ENCODE measurements around the gene CENPT. TPM values are rescaled to one million over a fixed set of nuclear protein-coding genes. Genes with fewer than 3 reads are reported as not detected.

The CENPT gene
- total RNA-seq, 1 donor from 2014 or later = 36.2 TPM

- Histone ChIP-seq H3K4me2 (no peak overlapping the region), H3K79me2 (ENCODE audit: low read depth) (peaks cover 46% of the 10 kb centered on the region), H3K9me3 (ENCODE audit: low read depth) (no peaks in the 10 kb centered on the region), H2AFZ (replicated peaks) (no peak overlapping the region), H3K4me1 (peaks cover 9% of the 10 kb centered on the region), H3F3A (ENCODE audit: low read depth) (peaks cover 32% of the 10 kb centered on the region), H3K36me3 (no peaks in the 10 kb centered on the region), H4K20me1 (ENCODE audit: low read depth) (peaks cover 14% of the 10 kb centered on the region), H3K27ac (peak overlapping the region; percentile 11), H3K4me3 (no peak overlapping the region), H3K27me3 (no peaks in the 10 kb centered on the region), H3K9ac (no peak overlapping the region)
- H3K27ac Mint-ChIP-seq = no peak overlapping the region
- no peaks in the 10 kb centered on the region for H3K9me3 Mint-ChIP-seq
- H3K36me3 Mint-ChIP-seq = peaks cover 11% of the 10 kb centered on the region
- peaks cover 18% of the 10 kb centered on the region for H3K4me1 Mint-ChIP-seq
- TF ChIP-seq EZH2 (IDR thresholded peaks at IDR 0.05) (no peak), EZH2phosphoT487 (IDR thresholded peaks at IDR 0.05) (no peak)
- TF ChIP-seq, protein P1, sequence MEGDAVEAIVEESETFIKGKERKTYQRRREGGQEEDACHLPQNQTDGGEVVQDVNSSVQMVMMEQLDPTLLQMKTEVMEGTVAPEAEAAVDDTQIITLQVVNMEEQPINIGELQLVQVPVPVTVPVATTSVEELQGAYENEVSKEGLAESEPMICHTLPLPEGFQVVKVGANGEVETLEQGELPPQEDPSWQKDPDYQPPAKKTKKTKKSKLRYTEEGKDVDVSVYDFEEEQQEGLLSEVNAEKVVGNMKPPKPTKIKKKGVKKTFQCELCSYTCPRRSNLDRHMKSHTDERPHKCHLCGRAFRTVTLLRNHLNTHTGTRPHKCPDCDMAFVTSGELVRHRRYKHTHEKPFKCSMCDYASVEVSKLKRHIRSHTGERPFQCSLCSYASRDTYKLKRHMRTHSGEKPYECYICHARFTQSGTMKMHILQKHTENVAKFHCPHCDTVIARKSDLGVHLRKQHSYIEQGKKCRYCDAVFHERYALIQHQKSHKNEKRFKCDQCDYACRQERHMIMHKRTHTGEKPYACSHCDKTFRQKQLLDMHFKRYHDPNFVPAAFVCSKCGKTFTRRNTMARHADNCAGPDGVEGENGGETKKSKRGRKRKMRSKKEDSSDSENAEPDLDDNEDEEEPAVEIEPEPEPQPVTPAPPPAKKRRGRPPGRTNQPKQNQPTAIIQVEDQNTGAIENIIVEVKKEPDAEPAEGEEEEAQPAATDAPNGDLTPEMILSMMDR (IDR thresholded peaks at IDR 0.05) = no peak
- no peak for DNase-seq (ENCODE audit: low spot score)
- H3K4me3 Mint-ChIP-seq = no peak overlapping the region
- peaks cover 5% of the 10 kb centered on the region for H3K27me3 Mint-ChIP-seq (ENCODE audit: insufficient read depth, low read depth)
Measured at GRCh38 chr16:67871256-67871655, 23.8 kb upstream of the CENPT start.

DNA sequence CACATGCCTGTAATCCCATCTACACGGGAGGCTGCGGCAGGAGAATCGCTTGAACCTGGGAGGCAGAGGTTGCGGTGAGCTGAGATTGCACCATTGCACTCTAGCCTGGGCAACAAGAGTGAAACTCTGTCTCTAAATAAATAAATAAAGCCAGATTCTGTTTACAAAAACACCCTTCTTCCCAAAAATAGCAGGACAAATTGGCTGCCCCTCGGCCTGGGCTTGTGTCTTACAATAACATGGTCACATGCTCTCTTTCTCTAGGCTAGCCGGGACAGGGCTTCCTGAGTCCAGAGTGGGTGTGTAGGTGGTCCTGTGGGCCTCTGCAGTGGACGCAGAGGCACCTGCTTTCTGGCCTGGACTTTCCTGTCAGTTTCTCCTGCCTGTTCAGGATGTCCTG is 22.2 kb upstream of the CENPT start:
- Mint-ChIP-seq H3K27me3 (ENCODE audit: insufficient read depth, low read depth) (peaks cover 7% of the 10 kb centered on the region), H3K36me3 (peaks cover 12% of the 10 kb centered on the region), H3K9me3 (no peaks in the 10 kb centered on the region), H3K27ac (no peak overlapping the region), H3K4me1 (peaks cover 16% of the 10 kb centered on the region), H3K4me3 (no peak overlapping the region)
- no peaks in the 10 kb centered on the region for H3K36me3 ChIP-seq
- peaks cover 46% of the 10 kb centered on the region for H3K79me2 ChIP-seq (ENCODE audit: low read depth)
- no peak overlapping the region for H2AFZ ChIP-seq (replicated peaks)
- H3K27me3 ChIP-seq = no peaks in the 10 kb centered on the region
- peaks cover 24% of the 10 kb centered on the region for H4K20me1 ChIP-seq (ENCODE audit: low read depth)
- H3K9ac ChIP-seq = no peak overlapping the region
- no peak for DNase-seq (ENCODE audit: low spot score)
- H3K4me1 ChIP-seq = peaks cover 9% of the 10 kb centered on the region
- H3K27ac ChIP-seq = no peak overlapping the region
- TF ChIP-seq, protein P1 (IDR thresholded peaks at IDR 0.05) = no peak
- TF ChIP-seq EZH2phosphoT487 (IDR thresholded peaks at IDR 0.05) (no peak), EZH2 (IDR thresholded peaks at IDR 0.05) (no peak)
- H3K4me3 ChIP-seq = no peak overlapping the region
- H3K4me2 ChIP-seq = no peak overlapping the region
- peaks cover 37% of the 10 kb centered on the region for H3F3A ChIP-seq (ENCODE audit: low read depth)
- H3K9me3 ChIP-seq (ENCODE audit: low read depth) = no peaks in the 10 kb centered on the region

DNA sequence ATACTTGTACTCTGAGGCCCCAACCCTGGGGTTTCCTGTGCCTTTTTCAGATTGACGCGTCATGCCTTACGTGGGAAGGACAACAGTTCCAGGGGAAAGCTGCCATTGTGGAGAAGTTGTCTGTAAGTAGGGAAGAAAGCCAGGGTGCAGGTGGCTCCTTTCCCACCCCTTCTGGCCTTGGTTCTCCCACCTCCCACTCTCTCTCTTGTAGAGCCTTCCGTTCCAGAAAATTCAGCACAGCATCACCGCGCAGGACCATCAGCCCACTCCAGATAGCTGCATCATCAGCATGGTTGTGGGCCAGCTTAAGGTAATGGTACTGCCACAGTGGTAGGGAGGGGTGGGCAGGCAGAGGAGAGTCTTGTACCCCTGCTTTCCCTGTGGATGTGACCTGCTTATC is 20.8 kb upstream of the CENPT start:
- Histone ChIP-seq H2AFZ (replicated peaks) (no peak overlapping the region), H4K20me1 (ENCODE audit: low read depth) (peaks cover 27% of the 10 kb centered on the region), H3K27me3 (no peaks in the 10 kb centered on the region), H3K4me2 (no peak overlapping the region), H3K9me3 (ENCODE audit: low read depth) (no peaks in the 10 kb centered on the region), H3F3A (ENCODE audit: low read depth) (peaks cover 40% of the 10 kb centered on the region), H3K9ac (no peak overlapping the region), H3K36me3 (no peaks in the 10 kb centered on the region), H3K27ac (no peak overlapping the region), H3K79me2 (ENCODE audit: low read depth) (peaks cover 46% of the 10 kb centered on the region), H3K4me3 (no peak overlapping the region), H3K4me1 (peaks cover 7% of the 10 kb centered on the region)
- peaks cover 15% of the 10 kb centered on the region for H3K36me3 Mint-ChIP-seq
- H3K27ac Mint-ChIP-seq = no peak overlapping the region
- H3K27me3 Mint-ChIP-seq (ENCODE audit: insufficient read depth, low read depth) = peaks cover 10% of the 10 kb centered on the region
- H3K4me1 Mint-ChIP-seq = peaks cover 7% of the 10 kb centered on the region
- TF ChIP-seq EZH2 (IDR thresholded peaks at IDR 0.05) (no peak), EZH2phosphoT487 (IDR thresholded peaks at IDR 0.05) (no peak)
- TF ChIP-seq, protein P1 (IDR thresholded peaks at IDR 0.05) = no peak
- no peak overlapping the region for H3K4me3 Mint-ChIP-seq
- H3K9me3 Mint-ChIP-seq = no peaks in the 10 kb centered on the region
- no peak for DNase-seq (ENCODE audit: low spot score)

All from neural progenitor cell (in vitro differentiated cells).